H1 (cell line): ENCODE results near the gene IGSF9B. TPM values are rescaled to one million over a fixed set of nuclear protein-coding genes. Genes with fewer than 3 reads are reported as not detected.

Source experiments
- CBX5 ChIP-seq: fragments of 300-800, 300-1000 bp; sonication (generic); IDR thresholded peaks from 2 replicates; pipeline ENCODE4 v1.7.1; 2016; ENCODE audit warnings: antibody characterized with exemption, low read length, low read depth
- E2F6 ChIP-seq: IDR thresholded peaks from 2 replicates; pipeline ENCODE4 v1.6.1; 2012; ENCODE audit warnings: inconsistent platforms
- FOSL1 ChIP-seq: IDR thresholded peaks from 2 replicates; pipeline ENCODE4 v1.6.1; 2011; ENCODE audit warnings: mild to moderate bottlenecking, low read depth, low read length, moderate library complexity; ENCODE audit not compliant: insufficient read depth
- SIN3A ChIP-seq, 2 experiments: IDR thresholded peaks in 1 of 2; conservative IDR thresholded peaks in 1 of 2; 2 replicates each; pipeline ENCODE4 v1.6.1; 2011 to 2012; ENCODE audit warnings: low read length in 2 of 2, improper control_type of control experiment in 1 of 2, low read depth in 1 of 2, mild to moderate bottlenecking in 1 of 2
- polyA plus RNA-seq, 7 experiments: library from polyadenylated mRNA; depleted of rRNA in 3 of 7; stranded (reverse) in 5 of 7; unstranded in 2 of 7; fragments of >200 nt in 5 of 7; fragments of 200-250 nt in 2 of 7; gene quantifications; 1 replicate in 5 of 7; 2 replicates in 1 of 7; 4 replicates in 1 of 7; pipeline versions ENCODE4 v1.2.1 to v1.2.3, GENCODE V29; 2011 to 2013; ENCODE audit warnings: missing spikeins in 2 of 7, mixed read lengths in 2 of 7
- total RNA-seq: library from RNA; stranded (reverse); fragmentation: NEBNext Ultra II Directional; extraction: Animal tissue kit (Norgen Biotek cat#: 25700); gene quantifications from 2 replicates; pipeline ENCODE4 v1.2.1, GENCODE V29; 2021

The IGSF9B gene
- total and polyA plus RNA-seq, 2 of the 8 experiments (the other 6 are each of a cell fraction or from before 2014, with no cell fraction given), result 16.5 to 49.2 TPM

GRCh38 chr11:134001088-134001487, 44.3 kb upstream of the IGSF9B start (continued):
- no peak for TF ChIP-seq E2F6
- no peak for TF ChIP-seq SIN3A (conservative IDR thresholded peaks at IDR 0.05 in 1 of 2, IDR thresholded peaks at IDR 0.05 in 1 of 2; ENCODE audit: low read depth in 1 of 2, low read length in 2 of 2)
- no peak for TF ChIP-seq CBX5
- TF ChIP-seq FOSL1, result no peak
